Measurements from ENCODE around the gene HHAT.

HHAT gene

GRCh38 chr1:210397252-210397651, 68.5 kb downstream of the HHAT start:
- TF ChIP-seq EZH2phosphoT487 (IDR thresholded peaks at IDR 0.05; ENCODE audit: low read length) = no peak
- Histone ChIP-seq H3K4me2 (ENCODE audit: low read depth, low read length) (no peak overlapping the region), H3K27me3 (replicated peaks; ENCODE audit: insufficient read depth, low read length) (no peaks in the 10 kb centered on the region), H2AFZ (ENCODE audit: low read length) (no peak overlapping the region), H3K9ac (ENCODE audit: low read length) (no peak overlapping the region), H3F3A (ENCODE audit: insufficient read depth, low read length) (no peaks in the 10 kb centered on the region), H4K20me1 (ENCODE audit: insufficient read depth, low read length) (no peaks in the 10 kb centered on the region), H3K36me3 (replicated peaks; ENCODE audit: insufficient read depth, low read length) (no peaks in the 10 kb centered on the region), H3K9me3 (replicated peaks; ENCODE audit: insufficient read depth, low read length) (no peaks in the 10 kb centered on the region), H3K4me3 (ENCODE audit: low read length) (no peak overlapping the region), H3K79me2 (ENCODE audit: low read length) (no peaks in the 10 kb centered on the region), H3K9me2 (replicated peaks; ENCODE audit: insufficient read depth, low read length) (no peaks in the 10 kb centered on the region), H3K4me1 (ENCODE audit: low read length) (no peaks in the 10 kb centered on the region), H3K27ac (ENCODE audit: low read length) (no peak overlapping the region)
- DNase-seq = no peak

- H3K9me2 ChIP-seq (replicated peaks; ENCODE audit: insufficient read depth, low read length) = no peaks in the 10 kb centered on the region
- no peak overlapping the region for H3K27ac ChIP-seq (ENCODE audit: low read length)
- no peaks in the 10 kb centered on the region for H3K4me1 ChIP-seq (ENCODE audit: low read length)
- H3K9ac ChIP-seq (ENCODE audit: low read length) = no peak overlapping the region
- H3F3A ChIP-seq (ENCODE audit: insufficient read depth, low read length) = no peaks in the 10 kb centered on the region
- no peak overlapping the region for H3K4me2 ChIP-seq (ENCODE audit: low read depth, low read length)
- H3K79me2 ChIP-seq (ENCODE audit: low read length) = no peaks in the 10 kb centered on the region
- H2AFZ ChIP-seq (ENCODE audit: low read length) = no peak overlapping the region
- H4K20me1 ChIP-seq (ENCODE audit: insufficient read depth, low read length) = no peaks in the 10 kb centered on the region
- H3K9me3 ChIP-seq (replicated peaks; ENCODE audit: insufficient read depth, low read length) = no peaks in the 10 kb centered on the region
- no peak overlapping the region for H3K4me3 ChIP-seq (ENCODE audit: low read length)
- H3K27me3 ChIP-seq (replicated peaks; ENCODE audit: insufficient read depth, low read length) = no peaks in the 10 kb centered on the region
- DNase-seq = no peak
- TF ChIP-seq EZH2 (optimal IDR thresholded peaks at IDR 0.05; ENCODE audit: low read depth, low read length) (no peak), CTCF (IDR thresholded peaks at IDR 0.05; ENCODE audit: low read length) (no peak), EZH2phosphoT487 (IDR thresholded peaks at IDR 0.05; ENCODE audit: low read length) (no peak)
- no peaks in the 10 kb centered on the region for H3K36me3 ChIP-seq (replicated peaks; ENCODE audit: insufficient read depth, low read length)
These were observed 69.0 kb downstream of the HHAT start for GRCh38 chr1:210397681-210398080.

- no peak overlapping the region for H3K4me2 ChIP-seq (ENCODE audit: low read depth, low read length)
These were observed 69.8 kb downstream of the HHAT start for GRCh38 chr1:210398466-210398865.

More at GRCh38 chr1:210398466-210398865, 69.8 kb downstream of the HHAT start:
- H3K4me1 ChIP-seq (ENCODE audit: low read length) = no peaks in the 10 kb centered on the region
- H3K27ac ChIP-seq (ENCODE audit: low read length) = no peak overlapping the region
- H3K9me3 ChIP-seq (replicated peaks; ENCODE audit: insufficient read depth, low read length) = no peaks in the 10 kb centered on the region
- no peaks in the 10 kb centered on the region for H3K36me3 ChIP-seq (replicated peaks; ENCODE audit: insufficient read depth, low read length)
- no peak overlapping the region for H2AFZ ChIP-seq (ENCODE audit: low read length)
- H3K9me2 ChIP-seq (replicated peaks; ENCODE audit: insufficient read depth, low read length) = no peaks in the 10 kb centered on the region
- no peak overlapping the region for H3K4me3 ChIP-seq (ENCODE audit: low read length)
- H3F3A ChIP-seq (ENCODE audit: insufficient read depth, low read length) = no peaks in the 10 kb centered on the region
- H3K9ac ChIP-seq (ENCODE audit: low read length) = no peak overlapping the region
- H4K20me1 ChIP-seq (ENCODE audit: insufficient read depth, low read length) = no peaks in the 10 kb centered on the region
- TF ChIP-seq CTCF (IDR thresholded peaks at IDR 0.05; ENCODE audit: low read length) (no peak), EZH2phosphoT487 (IDR thresholded peaks at IDR 0.05; ENCODE audit: low read length) (no peak), EZH2 (optimal IDR thresholded peaks at IDR 0.05; ENCODE audit: low read depth, low read length) (no peak)
- DNase-seq = no peak
- H3K27me3 ChIP-seq (replicated peaks; ENCODE audit: insufficient read depth, low read length) = no peaks in the 10 kb centered on the region
- H3K79me2 ChIP-seq (ENCODE audit: low read length) = no peaks in the 10 kb centered on the region

Data from MM.1S (cell line).